Right ventricle myocardium inferior (tissue), 1 donor: ENCODE results near the gene HSPBP1. TPM values are rescaled to one million over a fixed set of nuclear protein-coding genes. Genes with fewer than 3 reads are reported as not detected.
A peak's percentile ranks its signal among the peaks of the same experiment; 100 is the strongest.

Source experiments
- ATAC-seq: fragments of 200-7000 bp; cut with Tn5 transposase; one replicate; pipeline ENCODE4 v1.9.1; 2020; ENCODE audit warnings: mild to moderate bottlenecking, moderate library complexity
- DNase-seq: peaks from one replicate; pipeline ENCODE4 v3.0.0; 2021; ENCODE audit errors: missing footprints
- intact Hi-C: fragments of 100-400 bp; cut with DNase I; formaldehyde crosslinking; loops from one replicate; pipeline ENCODE4 v1.11.0; 2022
- total RNA-seq: library from RNA; stranded (reverse); fragmentation: NEBNext Ultra II Directional; extraction: Animal tissue kit (Norgen Biotek cat#: 25700); gene quantifications from one replicate; pipeline ENCODE4 v1.2.1, GENCODE V29; 2021
- donor health status: DM: no; HTN: yes; CAD: no; lungs with severe emphysema.

HSPBP1 gene
- total RNA-seq, 1 donor from 2014 or later: 30.2 TPM

GRCh38 chr19:55283548-55284377 is 3.9 kb upstream of the HSPBP1 start, which contains the start of gene BRSK1:
BRSK1 (plus strand) TSS chr19:55283997; CDS start chr19:55284443, 446 bp downstream.
- ATAC-seq (no peak), DNase-seq (no peak)
- intact Hi-C loops: no loop called here

- ATAC-seq: no peak
- DNase-seq: no peak
- intact Hi-C loops: no loop called here
Measured at GRCh38 chr19:55279340-55279739, 570 bp downstream of the HSPBP1 start.

- DNase-seq (no peak), ATAC-seq (no peak)
- intact Hi-C loops: no loop called here
Measured at GRCh38 chr19:55278391-55279135, 1.3 kb downstream of the HSPBP1 start.

- ATAC-seq: no peak
- DNase-seq: no peak
- intact Hi-C loops: no loop called here
Measured at GRCh38 chr19:55277494-55277893, 2.4 kb downstream of the HSPBP1 start.

GRCh38 chr19:55276720-55277430 is 3.0 kb downstream of the HSPBP1 start:
- intact Hi-C loops: no loop called here
- DNase-seq: peak; percentile 49
- ATAC-seq: no peak

GRCh38 chr19:55275851-55276719 is 3.8 kb downstream of the HSPBP1 start:
- intact Hi-C loops: no loop called here
- peak; percentile 46 for DNase-seq
- no peak for ATAC-seq

- ATAC-seq: no peak
- intact Hi-C loops: no loop called here
- DNase-seq: peak; percentile 28
Measured at GRCh38 chr19:55273978-55274707, 5.8 kb downstream of the HSPBP1 start.

- intact Hi-C loops: no loop called here
- peak; percentile 4 for DNase-seq
- no peak for ATAC-seq
Measured at GRCh38 chr19:55272142-55272541, 7.8 kb downstream of the HSPBP1 start.

GRCh38 chr19:55270172-55270942 is 9.6 kb downstream of the HSPBP1 start:
- DNase-seq: peak; percentile 45
- intact Hi-C loops: no loop called here
- no peak for ATAC-seq

- intact Hi-C loops: no loop called here
- DNase-seq (no peak), ATAC-seq (no peak)
Measured at GRCh38 chr19:55269299-55269698, 10.6 kb downstream of the HSPBP1 start.

GRCh38 chr19:55266840-55267239 is 13.1 kb downstream of the HSPBP1 start:
- DNase-seq (no peak), ATAC-seq (no peak)
- intact Hi-C loops: no loop called here

- intact Hi-C loops: no loop called here
- DNase-seq (no peak), ATAC-seq (no peak)
Measured at GRCh38 chr19:55266404-55266803, 13.5 kb downstream of the HSPBP1 start.

- intact Hi-C loops: no loop called here
- DNase-seq (peak; percentile 32), ATAC-seq (no peak)
Measured at GRCh38 chr19:55265723-55266386, 14.1 kb downstream of the HSPBP1 start.

- intact Hi-C loops: no loop called here
- DNase-seq (peak; percentile 37), ATAC-seq (no peak)
Measured at GRCh38 chr19:55265173-55265572, 14.7 kb downstream of the HSPBP1 start.

GRCh38 chr19:55264531-55264930 is 15.4 kb downstream of the HSPBP1 start:
- intact Hi-C loops: no loop called here
- ATAC-seq: no peak
- DNase-seq: peak; percentile 4

- ATAC-seq (no peak), DNase-seq (peak; percentile 43)
- intact Hi-C loops: no loop called here
Measured at GRCh38 chr19:55262359-55262758, 17.6 kb downstream of the HSPBP1 start.

- no peak for ATAC-seq
- intact Hi-C loops: no loop called here
- peak; percentile 23 for DNase-seq
Measured at GRCh38 chr19:55261671-55262126, 18.2 kb downstream of the HSPBP1 start.
